ENCODE data around the gene TNFRSF25. TPM values are rescaled to one million over a fixed set of nuclear protein-coding genes. Genes with fewer than 3 reads are reported as not detected.

The TNFRSF25 gene
- total RNA-seq, 1 donor from 2014 or later: 21.4 TPM

DNA sequence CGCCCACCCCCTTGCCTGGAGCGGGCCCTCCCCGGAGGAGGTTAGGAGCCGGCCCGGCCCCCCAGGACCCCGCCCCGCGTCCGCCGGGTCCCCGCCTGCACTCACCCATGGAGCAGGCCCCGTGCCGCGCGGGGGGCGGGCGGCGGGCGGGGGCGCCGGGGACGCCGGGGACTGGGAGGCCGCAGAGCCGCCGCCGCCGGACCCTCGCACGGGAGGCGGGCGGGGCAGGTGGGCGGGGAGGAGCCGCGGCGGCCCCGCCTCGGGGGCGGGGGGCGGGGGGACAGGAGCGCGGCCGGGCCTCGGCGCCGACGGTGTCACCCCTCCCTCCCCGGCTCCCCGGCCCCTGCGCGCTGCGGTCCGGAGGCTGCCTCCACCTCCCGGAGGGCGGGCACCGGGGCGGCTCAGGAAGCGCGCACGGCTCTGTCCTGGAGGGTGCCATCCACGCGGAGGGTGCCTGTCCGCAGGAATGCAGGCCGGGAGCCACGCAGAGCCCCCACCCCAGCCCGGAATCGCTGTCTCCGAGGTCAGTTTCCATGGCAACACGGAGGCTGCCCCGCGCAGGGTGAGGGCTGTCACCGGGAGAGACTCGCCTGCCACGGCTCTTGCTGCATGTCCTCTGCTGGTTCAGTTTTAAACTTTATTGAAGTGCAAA, 31.4 kb upstream of the TNFRSF25 start:
- Mint-ChIP-seq H3K27me3 (ENCODE audit: low read depth) (no peaks in the 10 kb centered on the region), H3K4me1 (ENCODE audit: low read depth) (peaks cover 60% of the 10 kb centered on the region), H3K4me3 (ENCODE audit: unreplicated experiment) (peak overlapping the region; percentile 71), H3K36me3 (ENCODE audit: low read depth) (no peaks in the 10 kb centered on the region), H3K27ac (ENCODE audit: unreplicated experiment) (peak overlapping the region; percentile 57), H3K9me3 (ENCODE audit: low read depth) (no peaks in the 10 kb centered on the region)
- TF ChIP-seq CTCF (IDR thresholded peaks at IDR 0.05): no peak
- DNase-seq (ENCODE audit: low spot score): peak; percentile 88

GRCh38 chr1:6496890-6497214, 30.9 kb upstream of the TNFRSF25 start:
- TF ChIP-seq CTCF (IDR thresholded peaks at IDR 0.05): no peak
- Mint-ChIP-seq H3K9me3 (ENCODE audit: low read depth) (no peaks in the 10 kb centered on the region), H3K4me3 (ENCODE audit: unreplicated experiment) (peak overlapping the region; percentile 75), H3K36me3 (ENCODE audit: low read depth) (no peaks in the 10 kb centered on the region), H3K27me3 (ENCODE audit: low read depth) (no peaks in the 10 kb centered on the region), H3K27ac (ENCODE audit: unreplicated experiment) (peak overlapping the region; percentile 27), H3K4me1 (ENCODE audit: low read depth) (peaks cover 60% of the 10 kb centered on the region)
- no peak for DNase-seq (ENCODE audit: low spot score)

GRCh38 chr1:6496365-6496721, 30.4 kb upstream of the TNFRSF25 start:
- TF ChIP-seq CTCF (IDR thresholded peaks at IDR 0.05): no peak
- H3K36me3 Mint-ChIP-seq (ENCODE audit: low read depth): no peaks in the 10 kb centered on the region
- H3K27ac Mint-ChIP-seq (ENCODE audit: unreplicated experiment): no peak overlapping the region
- H3K4me3 Mint-ChIP-seq (ENCODE audit: unreplicated experiment): peak overlapping the region; percentile 75
- H3K9me3 Mint-ChIP-seq (ENCODE audit: low read depth): no peaks in the 10 kb centered on the region
- H3K27me3 Mint-ChIP-seq (ENCODE audit: low read depth): no peaks in the 10 kb centered on the region
- no peak for DNase-seq (ENCODE audit: low spot score)
- peaks cover 60% of the 10 kb centered on the region for H3K4me1 Mint-ChIP-seq (ENCODE audit: low read depth)

DNA sequence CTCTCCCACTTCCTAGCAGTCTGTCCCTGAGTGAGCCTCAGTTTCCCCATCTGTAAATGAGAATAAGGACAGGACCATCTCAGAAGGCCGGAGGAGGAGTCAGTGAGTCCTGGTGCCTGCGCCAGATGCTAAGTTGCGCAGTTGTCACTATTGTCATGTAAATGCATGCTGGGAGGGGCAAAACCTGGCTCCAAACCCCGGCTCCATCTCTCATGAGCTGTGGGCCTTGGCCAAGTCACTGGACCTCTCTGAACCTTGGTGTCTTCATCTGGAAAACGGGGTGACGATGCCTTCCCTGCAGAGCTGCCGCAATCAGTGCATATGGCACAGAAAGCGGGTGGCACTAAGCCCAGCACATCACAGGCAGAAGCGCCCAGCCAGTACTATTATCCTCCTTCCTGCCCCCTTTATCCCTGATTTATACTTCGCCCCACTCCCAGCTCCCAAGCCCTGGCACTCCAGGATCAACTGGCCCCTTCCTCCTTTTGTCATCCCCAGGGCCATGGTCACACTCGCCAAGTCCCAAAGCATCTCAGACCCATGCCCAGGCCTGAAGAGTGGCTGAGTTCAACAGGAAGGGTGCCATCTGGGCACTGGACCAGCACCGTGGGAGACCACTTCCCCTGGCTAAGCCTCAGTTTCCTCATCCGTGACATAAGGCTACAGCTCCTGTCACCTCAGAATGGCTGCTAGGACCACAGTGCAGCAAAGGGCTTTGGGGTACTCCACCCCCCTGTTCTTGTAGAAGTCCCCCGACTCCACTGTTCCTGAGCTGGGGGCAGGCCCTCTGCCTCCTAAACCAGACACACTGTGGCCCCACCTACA, 29.8 kb upstream of the TNFRSF25 start:
- Mint-ChIP-seq H3K27ac (ENCODE audit: unreplicated experiment) (peak overlapping the region; percentile 70), H3K36me3 (ENCODE audit: low read depth) (no peaks in the 10 kb centered on the region), H3K4me3 (ENCODE audit: unreplicated experiment) (peak overlapping the region; percentile 75), H3K4me1 (ENCODE audit: low read depth) (peaks cover 58% of the 10 kb centered on the region), H3K27me3 (ENCODE audit: low read depth) (no peaks in the 10 kb centered on the region), H3K9me3 (ENCODE audit: low read depth) (no peaks in the 10 kb centered on the region)
- no peak for TF ChIP-seq CTCF (IDR thresholded peaks at IDR 0.05)
- no peak for DNase-seq (ENCODE audit: low spot score)

DNA sequence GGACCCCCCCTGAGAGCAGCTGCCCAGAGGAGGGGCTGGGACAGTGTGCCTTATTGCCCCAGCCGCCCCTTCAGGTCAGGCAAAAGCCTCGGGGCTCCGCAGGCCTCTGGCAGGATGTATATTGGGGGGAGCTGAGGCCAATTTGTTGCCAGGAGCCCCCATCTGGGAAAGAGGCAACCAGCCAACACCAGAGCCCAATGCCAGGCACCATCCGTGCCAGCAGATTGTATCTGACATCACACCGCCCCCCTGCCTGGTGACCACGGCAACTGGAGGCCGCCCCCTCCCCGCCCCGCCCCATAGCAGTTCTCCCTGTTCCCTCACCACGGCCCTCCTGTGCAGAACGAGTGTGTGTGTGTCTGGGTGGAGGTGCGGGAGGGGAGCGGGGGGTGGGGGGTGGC, 29.1 kb upstream of the TNFRSF25 start:
- no peak overlapping the region for H3K4me3 Mint-ChIP-seq (ENCODE audit: unreplicated experiment)
- no peak overlapping the region for H3K27ac Mint-ChIP-seq (ENCODE audit: unreplicated experiment)
- no peaks in the 10 kb centered on the region for H3K27me3 Mint-ChIP-seq (ENCODE audit: low read depth)
- no peak for TF ChIP-seq CTCF (IDR thresholded peaks at IDR 0.05)
- peaks cover 52% of the 10 kb centered on the region for H3K4me1 Mint-ChIP-seq (ENCODE audit: low read depth)
- H3K9me3 Mint-ChIP-seq (ENCODE audit: low read depth): no peaks in the 10 kb centered on the region
- no peak for DNase-seq (ENCODE audit: low spot score)
- H3K36me3 Mint-ChIP-seq (ENCODE audit: low read depth): no peaks in the 10 kb centered on the region

All from chondrocyte (in vitro differentiated cells).